ENCODE results near the gene ALDH1A2.

Gene ALDH1A2

GRCh38 chr15:57993409-57994145, 71.9 kb downstream of the ALDH1A2 start:
- in situ Hi-C loops (cut with MboI; ENCODE audit: low pct_unique_long_range_greater_than_20kb, low sequenced_read_pairs, unreplicated experiment), result no loop called here
- DNase-seq (ENCODE audit: low spot score), result no peak
- no peak for TF ChIP-seq CTCF (IDR thresholded peaks at IDR 0.05; ENCODE audit: extremely low read depth, insufficient read depth, missing control alignments)

- DNase-seq (ENCODE audit: low spot score), result no peak
- in situ Hi-C loops (cut with MboI; ENCODE audit: low pct_unique_long_range_greater_than_20kb, low sequenced_read_pairs, unreplicated experiment), result no loop called here
- TF ChIP-seq CTCF (IDR thresholded peaks at IDR 0.05; ENCODE audit: extremely low read depth, insufficient read depth, missing control alignments), result no peak
These were observed 72.7 kb downstream of the ALDH1A2 start for GRCh38 chr15:57992761-57993355.

- TF ChIP-seq CTCF (IDR thresholded peaks at IDR 0.05; ENCODE audit: extremely low read depth, insufficient read depth, missing control alignments), result no peak
- in situ Hi-C loops (cut with MboI; ENCODE audit: low pct_unique_long_range_greater_than_20kb, low sequenced_read_pairs, unreplicated experiment), result no loop called here
- DNase-seq (ENCODE audit: low spot score), result no peak
These were observed 92.0 kb downstream of the ALDH1A2 start for GRCh38 chr15:57973534-57973933.

- DNase-seq (ENCODE audit: low spot score), result no peak
- in situ Hi-C loops (cut with MboI; ENCODE audit: low pct_unique_long_range_greater_than_20kb, low sequenced_read_pairs, unreplicated experiment), result no loop called here
- TF ChIP-seq CTCF (IDR thresholded peaks at IDR 0.05; ENCODE audit: extremely low read depth, insufficient read depth, missing control alignments), result no peak
These were observed 92.6 kb downstream of the ALDH1A2 start for GRCh38 chr15:57972864-57973263.

GRCh38 chr15:57969996-57970395, 95.5 kb downstream of the ALDH1A2 start:
- in situ Hi-C loops (cut with MboI; ENCODE audit: low pct_unique_long_range_greater_than_20kb, low sequenced_read_pairs, unreplicated experiment), result no loop called here
- DNase-seq (ENCODE audit: low spot score), result no peak

GRCh38 chr15:57969355-57969754, 96.2 kb downstream of the ALDH1A2 start:
- no peak for TF ChIP-seq CTCF (IDR thresholded peaks at IDR 0.05; ENCODE audit: extremely low read depth, insufficient read depth, missing control alignments)
- DNase-seq (ENCODE audit: low spot score), result no peak
- in situ Hi-C loops (cut with MboI; ENCODE audit: low pct_unique_long_range_greater_than_20kb, low sequenced_read_pairs, unreplicated experiment), result no loop called here

More at GRCh38 chr15:57969996-57970395, 95.5 kb downstream of the ALDH1A2 start:
- TF ChIP-seq CTCF (IDR thresholded peaks at IDR 0.05; ENCODE audit: extremely low read depth, insufficient read depth, missing control alignments), result no peak
